ENCODE measurements around the gene PPHLN1. TPM values are rescaled to one million over a fixed set of nuclear protein-coding genes. Genes with fewer than 3 reads are reported as not detected.

Gene PPHLN1
- total RNA-seq, 4 donors from 2014 or later: 42.7 to 57.1 (median 53.2) TPM

GRCh38 chr12:42394429-42394828 lies 68.5 kb downstream of the PPHLN1 start:
- ATAC-seq (ENCODE audit: low FRiP score): no peak
- no peak for TF ChIP-seq CTCF (IDR thresholded peaks at IDR 0.05)

DNA sequence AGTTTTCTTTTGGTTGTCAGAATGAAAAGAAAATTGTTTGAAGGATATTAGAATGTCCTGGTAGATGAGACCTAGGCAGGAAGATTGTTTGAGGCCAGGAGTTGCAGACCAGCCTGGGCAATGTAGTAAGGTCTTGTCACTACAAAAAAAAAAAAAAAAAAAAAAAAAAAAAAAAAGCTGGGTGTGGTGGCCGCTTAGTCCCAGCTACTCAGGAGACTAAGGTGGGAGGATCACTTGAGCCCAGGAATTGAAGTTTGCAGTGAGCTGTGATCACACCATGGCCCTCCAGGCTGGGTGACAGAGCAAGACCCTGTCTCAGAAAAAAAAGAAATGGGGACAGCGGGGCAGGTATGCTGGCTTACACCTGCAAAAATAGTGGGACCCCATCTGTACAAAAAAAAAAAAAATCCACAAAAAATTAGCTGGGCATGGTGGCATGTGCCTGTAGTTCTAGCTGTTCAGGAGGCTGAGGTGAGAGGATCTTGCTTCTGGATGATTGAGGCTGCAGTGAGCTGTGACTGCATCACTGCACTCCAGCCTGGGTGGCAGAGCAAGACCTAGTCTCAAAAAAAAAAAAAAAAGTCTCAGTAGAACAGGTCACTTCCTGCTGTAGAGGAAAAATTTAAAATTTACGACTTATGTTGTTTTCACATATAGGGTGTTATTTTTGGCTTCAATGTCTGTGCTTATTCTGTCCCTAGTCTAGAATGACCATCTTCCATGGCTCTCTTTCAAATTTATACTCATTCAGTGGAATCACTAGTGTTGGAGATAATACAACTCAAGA lies 70.7 kb downstream of the PPHLN1 start:
- DNase-seq (ENCODE audit: low spot score): no peak
- no peak for TF ChIP-seq CTCF (IDR thresholded peaks at IDR 0.05)
- no peak for ATAC-seq (ENCODE audit: low FRiP score)

More at GRCh38 chr12:42394429-42394828, 68.5 kb downstream of the PPHLN1 start:
- no peak for DNase-seq (ENCODE audit: low spot score)

- DNase-seq (ENCODE audit: low spot score) (no peak), ATAC-seq (ENCODE audit: low FRiP score) (no peak)
- TF ChIP-seq CTCF (IDR thresholded peaks at IDR 0.05): no peak
Observed at GRCh38 chr12:42402821-42403411, 76.9 kb downstream of the PPHLN1 start.

DNA sequence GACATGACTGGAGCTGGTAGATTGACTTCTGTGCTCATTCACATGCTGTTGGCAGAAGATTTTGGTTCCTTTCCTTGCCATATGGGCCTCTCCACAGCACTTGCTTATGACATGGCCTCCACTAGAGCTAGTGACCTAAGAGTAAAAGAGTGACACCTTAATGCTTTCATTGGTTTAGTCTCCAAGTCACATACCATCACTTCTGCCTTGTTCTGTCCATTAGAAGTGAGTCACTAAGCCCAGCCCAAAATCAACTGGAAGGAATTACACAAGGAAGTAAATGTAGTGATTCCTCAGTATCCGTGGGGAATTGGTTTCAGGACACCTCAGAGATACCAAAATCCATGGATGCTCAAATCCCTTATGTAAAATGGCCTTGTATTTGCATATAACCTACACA lies 81.3 kb downstream of the PPHLN1 start:
- ATAC-seq (ENCODE audit: low FRiP score): no peak
- DNase-seq (ENCODE audit: low spot score): no peak
- TF ChIP-seq CTCF (IDR thresholded peaks at IDR 0.05): no peak

DNA sequence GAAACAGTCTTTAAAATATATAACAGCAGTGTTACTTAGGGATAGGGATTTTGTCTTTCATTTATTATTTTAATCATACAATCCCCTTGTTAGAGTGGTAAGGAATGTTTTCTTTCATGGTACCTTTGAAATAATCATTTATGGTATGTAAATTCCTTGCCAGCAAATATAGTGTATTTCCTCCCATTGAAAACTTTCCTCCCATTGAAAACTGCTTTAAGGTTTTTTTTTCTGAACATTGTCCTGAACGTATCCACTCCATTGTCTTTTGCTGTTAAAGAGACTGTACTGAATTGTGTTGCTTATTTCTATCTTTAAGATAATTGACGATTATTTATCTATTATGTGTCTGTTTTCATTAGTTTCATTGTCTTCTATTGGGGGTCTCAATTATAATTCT lies 83.5 kb downstream of the PPHLN1 start:
- TF ChIP-seq CTCF (IDR thresholded peaks at IDR 0.05): no peak
- no peak for ATAC-seq (ENCODE audit: low FRiP score)

GRCh38 chr12:42410340-42410739 lies 84.4 kb downstream of the PPHLN1 start:
- DNase-seq (ENCODE audit: low spot score) (no peak), ATAC-seq (ENCODE audit: low FRiP score) (no peak)
- TF ChIP-seq CTCF (IDR thresholded peaks at IDR 0.05): no peak

More for the DNA sequence above, 83.5 kb downstream of the PPHLN1 start:
- no peak for DNase-seq (ENCODE audit: low spot score)

GRCh38 chr12:42420395-42420794 lies 94.4 kb downstream of the PPHLN1 start:
- no peak for TF ChIP-seq CTCF (IDR thresholded peaks at IDR 0.05)
- ATAC-seq (ENCODE audit: low FRiP score) (no peak), DNase-seq (ENCODE audit: low spot score) (no peak)

All from omental fat pad (tissue), 4 donors.